Measurements from ENCODE around the gene VWA1.
"Not testable (repeated sequence)": the region's sequence is repeated elsewhere in the genome, so short reads cannot be mapped to it uniquely, and the experiment has no call there.

VWA1 gene

GRCh38 chr1:1415751-1416150 is 19.7 kb upstream of the VWA1 start:
- no peak for TF ChIP-seq CTCF (IDR thresholded peaks at IDR 0.05; ENCODE audit: insufficient read depth, low read depth, low read length, missing control alignments)
- H3K4me3 ChIP-seq (ENCODE audit: low read length) = no peak overlapping the region
- no peak for DNase-seq (ENCODE audit: low read depth)

- DNase-seq (ENCODE audit: low read depth) = peak; percentile 55
- not testable (repeated sequence) for H3K4me3 ChIP-seq (ENCODE audit: low read length)
Observed at GRCh38 chr1:1417396-1417795, 18.1 kb upstream of the VWA1 start.

GRCh38 chr1:1417825-1418463 is 17.5 kb upstream of the VWA1 start:
- DNase-seq (ENCODE audit: low read depth); H3K4me3 ChIP-seq (ENCODE audit: low read length): not testable (repeated sequence)

GRCh38 chr1:1418464-1419362 is 16.8 kb upstream of the VWA1 start:
- no peak overlapping the region for H3K4me3 ChIP-seq (ENCODE audit: low read length)
- DNase-seq (ENCODE audit: low read depth) = no peak
- no peak for TF ChIP-seq CTCF (IDR thresholded peaks at IDR 0.05; ENCODE audit: insufficient read depth, low read depth, low read length, missing control alignments)

GRCh38 chr1:1419363-1419812 is 16.1 kb upstream of the VWA1 start:
- DNase-seq (ENCODE audit: low read depth) = no peak
- peak overlapping the region; percentile 39 for H3K4me3 ChIP-seq (ENCODE audit: low read length)
- no peak for TF ChIP-seq CTCF (IDR thresholded peaks at IDR 0.05; ENCODE audit: insufficient read depth, low read depth, low read length, missing control alignments)

- H3K4me3 ChIP-seq (ENCODE audit: low read length) = peak overlapping the region; percentile 45
- no peak for TF ChIP-seq CTCF (IDR thresholded peaks at IDR 0.05; ENCODE audit: insufficient read depth, low read depth, low read length, missing control alignments)
- DNase-seq (ENCODE audit: low read depth) = no peak
Observed at GRCh38 chr1:1419813-1420653, 15.5 kb upstream of the VWA1 start.

GRCh38 chr1:1420654-1421141 is 14.8 kb upstream of the VWA1 start:
- TF ChIP-seq CTCF (IDR thresholded peaks at IDR 0.05; ENCODE audit: insufficient read depth, low read depth, low read length, missing control alignments) = no peak
- no peak for DNase-seq (ENCODE audit: low read depth)
- H3K4me3 ChIP-seq (ENCODE audit: low read length) = peak overlapping the region; percentile 45

Data from epithelial cell of esophagus (primary cell).